CD14-positive monocyte (primary cell): ENCODE results near the gene MAP2K1. TPM values are rescaled to one million over a fixed set of nuclear protein-coding genes. Genes with fewer than 3 reads are reported as not detected.

Experiments used
- DNase-seq, 3 donors: peaks; one replicate each; pipeline ENCODE4 v3.0.0-alpha.2; 2011 to 2022
- H2AFZ ChIP-seq: 2 replicates; pipeline ENCODE4 v1.6.0; 2012; ENCODE audit warnings: mild to moderate bottlenecking, low read depth, low read length, inconsistent platforms; ENCODE audit not compliant: insufficient read depth, poor library complexity, severe bottlenecking
- H3K27ac ChIP-seq, 2 donors: 1 replicate in 1 of 2; 2 replicates in 1 of 2; pipeline ENCODE4 v1.5.1; 2012 to 2013; ENCODE audit warnings: low read length in 2 of 2, control low read depth in 1 of 2, inconsistent platforms in 1 of 2, low read depth in 1 of 2, mild to moderate bottlenecking in 1 of 2
- H3K27me3 ChIP-seq, 2 donors: one replicate each; pipeline versions ENCODE4 v1.6.0 to v1.6.1; 2011 to 2013; ENCODE audit warnings: low read length in 2 of 2; ENCODE audit not compliant: control insufficient read depth in 2 of 2, insufficient read depth in 2 of 2
- H3K36me3 ChIP-seq, 2 donors: replicated peaks in 1 of 2; 1 replicate in 1 of 2; 2 replicates in 1 of 2; pipeline versions ENCODE4 v1.5.1 to v1.6.1; 2012 to 2013; ENCODE audit warnings: low read length in 2 of 2, control low read depth in 1 of 2, inconsistent platforms in 1 of 2, mild to moderate bottlenecking in 1 of 2; ENCODE audit not compliant: insufficient read depth in 2 of 2, control insufficient read depth in 1 of 2
- H3K4me1 ChIP-seq, 2 donors: 1 replicate in 1 of 2; 2 replicates in 1 of 2; pipeline versions ENCODE4 v1.5.1 to v1.6.1; 2012 to 2013; ENCODE audit warnings: low read length in 2 of 2, control low read depth in 1 of 2, inconsistent platforms in 1 of 2, mild to moderate bottlenecking in 1 of 2, moderate library complexity in 1 of 2; ENCODE audit not compliant: insufficient read depth in 2 of 2, control insufficient read depth in 1 of 2
- H3K4me2 ChIP-seq: replicated peaks from 2 replicates; pipeline ENCODE3; 2012; ENCODE audit warnings: low read length, moderate library complexity, mild to moderate bottlenecking; ENCODE audit not compliant: poor library complexity, severe bottlenecking; ENCODE audit errors: extremely low read depth
- H3K4me3 ChIP-seq, 3 experiments: fragments of 200-600 bp in 1 of 3; sonication (generic) in 1 of 3; replicated peaks in 1 of 3; 1 replicate in 2 of 3; 2 replicates in 1 of 3; pipeline ENCODE4 v1.5.1; 2011 to 2013; ENCODE audit warnings: low read length in 3 of 3, mild to moderate bottlenecking in 3 of 3, control low read depth in 2 of 3, low read depth in 2 of 3, inconsistent platforms in 1 of 3, moderate library complexity in 1 of 3
- H3K79me2 ChIP-seq: 2 replicates; pipeline ENCODE4 v1.6.0; 2012; ENCODE audit warnings: mild to moderate bottlenecking, control low read depth, inconsistent platforms, low read length, moderate library complexity; ENCODE audit not compliant: insufficient read depth
- H3K9ac ChIP-seq: 2 replicates; pipeline ENCODE4 v1.6.0; 2017; ENCODE audit warnings: low read length, mild to moderate bottlenecking; ENCODE audit not compliant: insufficient read depth, poor library complexity, severe bottlenecking
- H3K9me3 ChIP-seq, 2 donors: replicated peaks in 1 of 2; 1 replicate in 1 of 2; 2 replicates in 1 of 2; pipeline versions ENCODE4 v1.5.1 to v1.6.1; 2012 to 2013; ENCODE audit warnings: low read length in 2 of 2, control low read depth in 1 of 2; ENCODE audit not compliant: control insufficient read depth in 1 of 2, insufficient read depth in 1 of 2
- H4K20me1 ChIP-seq: 2 replicates; pipeline ENCODE4 v1.6.0; 2012; ENCODE audit warnings: mild to moderate bottlenecking, low read length, control low read depth, moderate library complexity; ENCODE audit not compliant: insufficient read depth
- H3K27ac Mint-ChIP-seq, 7 donors: one replicate each; pipeline ENCODE4 v1.8.0; 2020; ENCODE audit warnings: mild to moderate bottlenecking in 7 of 7, mixed read lengths in 7 of 7, moderate library complexity in 6 of 7, inconsistent platforms in 2 of 7
- H3K27me3 Mint-ChIP-seq, 3 donors: one replicate each; pipeline ENCODE4 v1.8.0; 2021 to 2022; ENCODE audit warnings: low read depth in 3 of 3, mild to moderate bottlenecking in 3 of 3, mixed read lengths in 3 of 3, moderate library complexity in 3 of 3, inconsistent platforms in 1 of 3
- H3K36me3 Mint-ChIP-seq, 2 donors: one replicate each; pipeline ENCODE4 v1.8.0; 2020; ENCODE audit warnings: mixed read lengths in 2 of 2, inconsistent platforms in 1 of 2, mild to moderate bottlenecking in 1 of 2
- H3K4me1 Mint-ChIP-seq: one replicate; pipeline ENCODE4 v1.8.0; 2020; ENCODE audit warnings: mild to moderate bottlenecking, mixed read lengths
- H3K4me3 Mint-ChIP-seq, 2 donors: one replicate each; pipeline ENCODE4 v1.8.0; 2020; ENCODE audit warnings: mild to moderate bottlenecking in 2 of 2, mixed read lengths in 2 of 2, moderate library complexity in 1 of 2
- H3K9me3 Mint-ChIP-seq, 7 donors: one replicate each; pipeline ENCODE4 v1.8.0; 2020 to 2022; ENCODE audit warnings: mixed read lengths in 7 of 7, mild to moderate bottlenecking in 6 of 7, moderate library complexity in 6 of 7, inconsistent platforms in 2 of 7
- CTCF ChIP-seq: fragments of 200-600 bp; IDR thresholded peaks from one replicate; pipeline ENCODE4 v1.8.0; 2022; ENCODE audit warnings: antibody characterized with exemption, mild to moderate bottlenecking
- WGBS: methylation state at CpG from one replicate; pipeline ENCODE4 v1.1.5; 2013; ENCODE audit warnings: missing lambda C conversion rate; ENCODE audit not compliant: insufficient coverage; 5-methylcytosine and 5-hydroxymethylcytosine counted together
- intact Hi-C, 2 donors: fragments of 100-400 bp; cut with micrococcal nuclease; formaldehyde crosslinking; loops; one replicate each; pipeline versions ENCODE4 v1.15.0 to v1.15.1; 2023
- polyA plus RNA-seq, 3 donors: library from polyadenylated mRNA; depleted of rRNA in 1 of 3; unstranded in 2 of 3; stranded (reverse) in 1 of 3; fragments of 300-500 nt in 2 of 3; fragments of >200 nt in 1 of 3; fragmentation: Illumina TruSeq in 2 of 3; gene quantifications; 1 replicate in 2 of 3; 2 replicates in 1 of 3; pipeline ENCODE4 v1.2.3, GENCODE V29; 2012 to 2021

MAP2K1 gene
- polyA plus RNA-seq, 3 donors: 41.3 to 71.1 (median 64.5) TPM

GRCh38 chr15:66422347-66422746, 35.6 kb downstream of the MAP2K1 start:
- Histone ChIP-seq H3K27me3 (no peaks in the 10 kb centered on the region), H3K4me2 (no peak overlapping the region), H3K4me1 (peaks cover 5 to 19% of the 10 kb centered on the region in 2 donors), H2AFZ (no peak overlapping the region), H3K79me2 (peaks cover 96% of the 10 kb centered on the region), H3K36me3 (no peaks in the 10 kb centered on the region), H3K9ac (no peak overlapping the region), H4K20me1 (peaks cover 95% of the 10 kb centered on the region), H3K27ac (no peak overlapping the region), H3K9me3 (no peaks in the 10 kb centered on the region), H3K4me3 (no peak overlapping the region)
- no peak for DNase-seq
- peak overlapping the region in 2 of 7 donors; percentile 40 to 56 for H3K27ac Mint-ChIP-seq
- peaks cover 0 to 3% (median 0%) of the 10 kb centered on the region in 7 donors for H3K9me3 Mint-ChIP-seq
- H3K4me1 Mint-ChIP-seq: peaks cover 54% of the 10 kb centered on the region
- WGBS: 100% methylated on average over 2 of the region's 4 CpGs
- intact Hi-C loops: no loop called here
- H3K27me3 Mint-ChIP-seq: peaks cover 0 to 2% (median 0%) of the 10 kb centered on the region in 3 donors
- TF ChIP-seq CTCF: no peak
- H3K4me3 Mint-ChIP-seq: no peak overlapping the region
- H3K36me3 Mint-ChIP-seq: peaks cover 5 to 23% of the 10 kb centered on the region in 2 donors

- Histone ChIP-seq H2AFZ (no peak overlapping the region), H3K4me1 (peaks cover 5 to 26% of the 10 kb centered on the region in 2 donors), H3K4me3 (no peak overlapping the region), H3K79me2 (peaks cover 96% of the 10 kb centered on the region), H4K20me1 (peaks cover 95% of the 10 kb centered on the region), H3K9me3 (no peaks in the 10 kb centered on the region), H3K9ac (no peak overlapping the region), H3K36me3 (no peaks in the 10 kb centered on the region), H3K27me3 (no peaks in the 10 kb centered on the region), H3K4me2 (no peak overlapping the region), H3K27ac (peak overlapping the region in 1 of 2 donors; percentile 41)
- H3K4me1 Mint-ChIP-seq: peaks cover 49% of the 10 kb centered on the region
- no peak for DNase-seq
- peaks cover 5 to 23% of the 10 kb centered on the region in 2 donors for H3K36me3 Mint-ChIP-seq
- peaks cover 0 to 3% (median 0%) of the 10 kb centered on the region in 3 donors for H3K27me3 Mint-ChIP-seq
- H3K27ac Mint-ChIP-seq: peak overlapping the region in 6 of 7 donors; percentile 4 to 63 (median 38)
- intact Hi-C loops: no loop called here
- no peak overlapping the region for H3K4me3 Mint-ChIP-seq
- WGBS: 100% methylated on average over 1 of the region's 3 CpGs
- no peak for TF ChIP-seq CTCF
- H3K9me3 Mint-ChIP-seq: peaks cover 0 to 3% (median 0%) of the 10 kb centered on the region in 7 donors
These were observed 36.4 kb downstream of the MAP2K1 start for GRCh38 chr15:66423149-66423548.
